Stimulated activated naive CD8-positive, alpha-beta T cell treated with anti-CD3 and anti-CD28 coated beads, Interleukin-15, Interleukin-2, amounts not matched to agents 100 ng/mL and 50 ng/mL, for 24 hours (primary cell): ENCODE data around the gene COL25A1.

Experiments used
- H3K27ac Mint-ChIP-seq: one replicate; pipeline ENCODE4 v1.8.0; 2021; ENCODE audit warnings: mild to moderate bottlenecking, mixed read lengths
- H3K27me3 Mint-ChIP-seq: one replicate; pipeline ENCODE4 v1.8.0; 2021; ENCODE audit warnings: mixed read lengths
- H3K36me3 Mint-ChIP-seq: one replicate; pipeline ENCODE4 v1.8.0; 2021; ENCODE audit warnings: low read depth, mixed read lengths
- H3K4me1 Mint-ChIP-seq: one replicate; pipeline ENCODE4 v1.8.0; 2021; ENCODE audit warnings: low read depth, mixed read lengths
- H3K4me3 Mint-ChIP-seq: one replicate; pipeline ENCODE4 v1.8.0; 2021; ENCODE audit warnings: mild to moderate bottlenecking, mixed read lengths
- H3K9me3 Mint-ChIP-seq: one replicate; pipeline ENCODE4 v1.8.0; 2021; ENCODE audit warnings: mixed read lengths

The COL25A1 gene

GRCh38 chr4:108901291-108901690 lies 401.2 kb downstream of the COL25A1 start:
- no peaks in the 10 kb centered on the region for H3K36me3 Mint-ChIP-seq
- no peaks in the 10 kb centered on the region for H3K4me1 Mint-ChIP-seq
- no peaks in the 10 kb centered on the region for H3K9me3 Mint-ChIP-seq
- no peaks in the 10 kb centered on the region for H3K27me3 Mint-ChIP-seq
- H3K27ac Mint-ChIP-seq, result no peak overlapping the region
- no peak overlapping the region for H3K4me3 Mint-ChIP-seq

GRCh38 chr4:108900018-108900580 lies 402.4 kb downstream of the COL25A1 start:
- no peak overlapping the region for H3K4me3 Mint-ChIP-seq

GRCh38 chr4:108893468-108893867 lies 409.0 kb downstream of the COL25A1 start:
- no peak overlapping the region for H3K4me3 Mint-ChIP-seq
- peaks cover 3% of the 10 kb centered on the region for H3K27me3 Mint-ChIP-seq
- H3K27ac Mint-ChIP-seq, result no peak overlapping the region
- no peaks in the 10 kb centered on the region for H3K9me3 Mint-ChIP-seq
- H3K36me3 Mint-ChIP-seq, result no peaks in the 10 kb centered on the region
- H3K4me1 Mint-ChIP-seq, result no peaks in the 10 kb centered on the region

More at GRCh38 chr4:108900018-108900580, 402.4 kb downstream of the COL25A1 start:
- Mint-ChIP-seq H3K4me1 (no peaks in the 10 kb centered on the region), H3K27ac (no peak overlapping the region), H3K9me3 (no peaks in the 10 kb centered on the region), H3K36me3 (no peaks in the 10 kb centered on the region), H3K27me3 (no peaks in the 10 kb centered on the region)

GRCh38 chr4:108891896-108892590 lies 410.4 kb downstream of the COL25A1 start:
- H3K27ac Mint-ChIP-seq, result no peak overlapping the region
- no peaks in the 10 kb centered on the region for H3K9me3 Mint-ChIP-seq
- no peak overlapping the region for H3K4me3 Mint-ChIP-seq
- H3K36me3 Mint-ChIP-seq, result no peaks in the 10 kb centered on the region
- peaks cover 3% of the 10 kb centered on the region for H3K27me3 Mint-ChIP-seq
- no peaks in the 10 kb centered on the region for H3K4me1 Mint-ChIP-seq

- no peak overlapping the region for H3K27ac Mint-ChIP-seq
- peaks cover 3% of the 10 kb centered on the region for H3K27me3 Mint-ChIP-seq
- no peaks in the 10 kb centered on the region for H3K4me1 Mint-ChIP-seq
- H3K4me3 Mint-ChIP-seq, result no peak overlapping the region
- no peaks in the 10 kb centered on the region for H3K9me3 Mint-ChIP-seq
- H3K36me3 Mint-ChIP-seq, result no peaks in the 10 kb centered on the region
Measured at GRCh38 chr4:108890484-108890881, 412.0 kb downstream of the COL25A1 start.

DNA sequence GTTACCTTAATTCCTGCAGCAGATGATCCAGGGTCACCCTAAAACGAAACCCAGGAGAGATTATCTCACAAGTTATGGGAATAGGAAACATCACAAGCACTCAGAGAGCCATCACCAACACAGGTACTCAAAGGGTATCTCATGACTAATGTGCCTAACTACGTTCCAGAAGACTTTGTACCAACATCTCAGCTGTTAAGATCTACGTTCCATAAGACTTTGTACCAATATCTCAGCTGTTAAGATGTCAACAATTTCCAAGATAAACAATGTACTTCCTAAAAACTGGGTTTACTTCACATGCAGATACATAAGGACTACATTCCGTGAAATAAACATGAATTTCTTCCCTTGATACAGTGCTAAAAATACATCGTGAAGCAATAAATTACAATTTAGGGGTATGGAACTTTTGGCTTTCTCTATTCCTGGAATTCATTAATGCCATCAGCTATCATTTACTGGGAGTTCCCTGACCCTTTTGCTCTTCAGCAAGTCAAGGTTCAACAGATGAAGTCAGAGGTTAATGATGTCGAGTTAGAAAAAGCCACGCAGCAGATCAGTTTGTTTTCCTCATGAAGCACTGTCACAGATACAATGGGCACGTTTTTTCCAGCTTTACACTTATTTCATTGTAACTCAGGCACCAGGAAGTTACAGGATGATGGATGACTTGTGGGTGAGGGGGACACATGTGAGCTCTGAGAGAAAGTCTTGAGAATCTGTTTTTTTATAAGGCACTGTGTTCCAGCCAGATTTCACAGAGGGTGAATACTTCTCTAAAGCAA lies 412.6 kb downstream of the COL25A1 start:
- Mint-ChIP-seq H3K27ac (no peak overlapping the region), H3K4me1 (no peaks in the 10 kb centered on the region), H3K9me3 (no peaks in the 10 kb centered on the region), H3K36me3 (no peaks in the 10 kb centered on the region), H3K27me3 (peaks cover 3% of the 10 kb centered on the region), H3K4me3 (no peak overlapping the region)

GRCh38 chr4:108888769-108889168 lies 413.7 kb downstream of the COL25A1 start:
- no peaks in the 10 kb centered on the region for H3K36me3 Mint-ChIP-seq
- H3K27ac Mint-ChIP-seq, result no peak overlapping the region
- no peaks in the 10 kb centered on the region for H3K9me3 Mint-ChIP-seq
- H3K4me3 Mint-ChIP-seq, result no peak overlapping the region
- H3K4me1 Mint-ChIP-seq, result no peaks in the 10 kb centered on the region
- H3K27me3 Mint-ChIP-seq, result peaks cover 7% of the 10 kb centered on the region

GRCh38 chr4:108887034-108887433 lies 415.4 kb downstream of the COL25A1 start:
- Mint-ChIP-seq H3K9me3 (no peaks in the 10 kb centered on the region), H3K27me3 (peaks cover 5% of the 10 kb centered on the region), H3K4me1 (no peaks in the 10 kb centered on the region), H3K27ac (no peak overlapping the region), H3K4me3 (no peak overlapping the region), H3K36me3 (no peaks in the 10 kb centered on the region)

GRCh38 chr4:108885211-108885610 lies 417.2 kb downstream of the COL25A1 start:
- H3K27me3 Mint-ChIP-seq, result peaks cover 5% of the 10 kb centered on the region
- H3K36me3 Mint-ChIP-seq, result no peaks in the 10 kb centered on the region
- H3K4me1 Mint-ChIP-seq, result no peaks in the 10 kb centered on the region
- no peak overlapping the region for H3K27ac Mint-ChIP-seq
- H3K9me3 Mint-ChIP-seq, result no peaks in the 10 kb centered on the region
- no peak overlapping the region for H3K4me3 Mint-ChIP-seq

- H3K4me3 Mint-ChIP-seq, result no peak overlapping the region
Measured at GRCh38 chr4:108884596-108884995, 417.9 kb downstream of the COL25A1 start.

DNA sequence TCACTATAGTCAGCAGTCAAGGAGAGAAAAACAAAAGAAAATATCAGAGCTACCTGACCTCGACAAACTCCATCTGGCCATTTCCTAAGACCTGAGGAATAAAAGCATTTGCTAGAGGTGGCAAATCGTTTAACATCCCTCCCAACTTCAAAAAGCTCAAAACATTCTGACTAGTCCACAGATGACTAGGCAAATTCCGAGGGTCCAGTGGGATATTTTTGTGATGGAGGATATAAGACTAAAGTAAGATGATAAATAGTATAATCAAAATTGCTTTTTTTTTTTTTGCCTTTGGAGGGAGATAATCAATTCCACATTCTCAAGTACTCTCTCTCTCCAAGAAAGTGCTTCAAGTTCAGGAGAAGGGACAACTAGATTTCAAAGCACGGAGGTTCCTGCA lies 420.5 kb downstream of the COL25A1 start:
- Mint-ChIP-seq H3K4me3 (no peak overlapping the region), H3K4me1 (no peaks in the 10 kb centered on the region), H3K27ac (no peak overlapping the region), H3K27me3 (peaks cover 5% of the 10 kb centered on the region), H3K9me3 (no peaks in the 10 kb centered on the region), H3K36me3 (no peaks in the 10 kb centered on the region)

More at GRCh38 chr4:108884596-108884995, 417.9 kb downstream of the COL25A1 start:
- H3K4me1 Mint-ChIP-seq, result no peaks in the 10 kb centered on the region
- no peaks in the 10 kb centered on the region for H3K36me3 Mint-ChIP-seq
- H3K9me3 Mint-ChIP-seq, result no peaks in the 10 kb centered on the region
- no peak overlapping the region for H3K27ac Mint-ChIP-seq
- H3K27me3 Mint-ChIP-seq, result peaks cover 5% of the 10 kb centered on the region

DNA sequence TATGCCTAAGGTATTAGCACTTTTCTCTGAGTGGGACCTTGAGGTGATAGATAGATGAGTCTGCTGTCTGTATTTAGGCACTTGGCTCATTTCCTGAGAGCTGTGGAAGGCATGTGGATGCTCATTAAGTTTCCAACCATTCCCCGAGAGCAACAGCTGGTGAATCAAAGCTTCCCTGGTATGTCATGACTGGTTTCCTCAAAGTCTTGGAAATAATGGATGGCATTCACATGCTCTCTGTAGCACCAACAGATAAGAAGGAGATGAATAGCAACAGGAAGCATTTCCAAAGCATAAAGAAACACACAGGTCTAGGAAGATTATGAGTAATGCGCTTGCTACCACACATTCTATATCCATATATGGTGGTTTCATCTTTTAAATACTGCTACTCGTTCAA lies 421.3 kb downstream of the COL25A1 start:
- peaks cover 5% of the 10 kb centered on the region for H3K27me3 Mint-ChIP-seq
- H3K27ac Mint-ChIP-seq, result no peak overlapping the region
- no peaks in the 10 kb centered on the region for H3K36me3 Mint-ChIP-seq
- H3K9me3 Mint-ChIP-seq, result no peaks in the 10 kb centered on the region
- H3K4me1 Mint-ChIP-seq, result no peaks in the 10 kb centered on the region
- no peak overlapping the region for H3K4me3 Mint-ChIP-seq

DNA sequence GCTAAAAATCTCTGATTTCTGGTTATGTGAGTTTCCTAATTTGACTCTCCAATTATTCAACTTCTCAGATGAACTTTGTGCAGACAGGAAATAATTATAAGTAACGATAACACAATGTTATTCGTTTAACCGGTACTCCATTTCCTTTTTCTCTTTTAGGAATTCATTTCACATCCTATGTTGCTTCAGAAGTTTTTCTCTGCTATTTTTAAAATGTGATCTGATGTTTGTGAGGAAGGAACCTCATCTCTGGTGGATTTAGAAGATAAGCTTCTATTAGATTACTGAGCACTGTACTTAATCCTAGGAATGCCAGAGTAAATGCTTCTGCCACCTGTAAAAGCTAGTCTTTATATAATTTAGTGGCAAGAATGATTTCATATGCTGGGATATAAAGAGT lies 423.7 kb downstream of the COL25A1 start:
- H3K36me3 Mint-ChIP-seq, result no peaks in the 10 kb centered on the region
- no peak overlapping the region for H3K4me3 Mint-ChIP-seq
- H3K27ac Mint-ChIP-seq, result no peak overlapping the region
- no peaks in the 10 kb centered on the region for H3K4me1 Mint-ChIP-seq
- no peaks in the 10 kb centered on the region for H3K9me3 Mint-ChIP-seq
- H3K27me3 Mint-ChIP-seq, result no peaks in the 10 kb centered on the region

- Mint-ChIP-seq H3K27ac (no peak overlapping the region), H3K36me3 (no peaks in the 10 kb centered on the region), H3K4me1 (no peaks in the 10 kb centered on the region), H3K9me3 (no peaks in the 10 kb centered on the region), H3K4me3 (no peak overlapping the region), H3K27me3 (no peaks in the 10 kb centered on the region)
Measured at GRCh38 chr4:108877821-108878220, 424.6 kb downstream of the COL25A1 start.

- Mint-ChIP-seq H3K4me1 (no peaks in the 10 kb centered on the region), H3K36me3 (no peaks in the 10 kb centered on the region), H3K27me3 (no peaks in the 10 kb centered on the region), H3K27ac (no peak overlapping the region), H3K9me3 (no peaks in the 10 kb centered on the region), H3K4me3 (no peak overlapping the region)
Measured at GRCh38 chr4:108874806-108875205, 427.7 kb downstream of the COL25A1 start.
